ENCODE results near the gene ABCA4. TPM values are rescaled to one million over a fixed set of nuclear protein-coding genes. Genes with fewer than 3 reads are reported as not detected.

Gene ABCA4
- total and polyA plus RNA-seq, 2 donors (not counting 3 experiments of a cell fraction or from before 2014, with no cell fraction given): 2.3 to 4.9 TPM

- intact Hi-C loops (cut with micrococcal nuclease): loop anchor here (1.0 to 2.0 kb wide), 6 partner anchors 12 to 436 kb away; partner anchors contain the start of gene ARHGAP29
- ChIA-PET CTCF (interaction anchor here (0.7 to 32.6 kb wide), 21 partner anchors 13 to 454 kb away, joined by 3 to 1439 read pairs (median 5); no protein-coding TSS in a partner anchor), POLR2A (interaction anchor here (1.0 to 1.4 kb wide), 2 partner anchors 309 to 310 kb away, joined by 3 to 4 read pairs; no protein-coding TSS in a partner anchor)
These were observed 94.1 kb downstream of the ABCA4 start for GRCh38 chr1:94026619-94027380.

More at GRCh38 chr1:94026619-94027380, 94.1 kb downstream of the ABCA4 start:
- no peak for DNase-seq (ENCODE audit: low read depth, low spot score)
- no peak for FAIRE-seq
- Histone ChIP-seq H3K27ac (ENCODE audit: insufficient read depth, low read depth, low read length) (no peak overlapping the region), H2AFZ (ENCODE audit: low read depth, low read length) (no peak overlapping the region), H3K4me2 (ENCODE audit: insufficient read depth, low read length) (no peak overlapping the region), H4K20me1 (replicated peaks; ENCODE audit: control insufficient read depth, extremely low read depth, insufficient read depth, low read length) (no peaks in the 10 kb centered on the region), H3K36me3 (ENCODE audit: control insufficient read depth in 2 of 2, extremely low read depth in 1 of 2, insufficient read depth in 2 of 2, low read length in 2 of 2) (no peaks in the 10 kb centered on the region), H3K4me3 (replicated peaks in 1 of 3; ENCODE audit: insufficient read depth in 1 of 3, low read depth in 1 of 3, low read length in 3 of 3) (no peak overlapping the region), H3K9ac (replicated peaks; ENCODE audit: extremely low read depth, insufficient read depth, low read length) (no peak overlapping the region), H3K4me1 (ENCODE audit: control insufficient read depth, extremely low read depth, insufficient read depth, low read length) (peaks cover 14% of the 10 kb centered on the region), H3K79me2 (ENCODE audit: control insufficient read depth, insufficient read depth, low read length) (no peaks in the 10 kb centered on the region), H3K27me3 (ENCODE audit: control insufficient read depth in 2 of 2, insufficient read depth in 2 of 2, low read length in 2 of 2) (no peaks in the 10 kb centered on the region), H3K9me3 (replicated peaks; ENCODE audit: control insufficient read depth, insufficient read depth, low read length) (no peaks in the 10 kb centered on the region), H3K9me1 (replicated peaks; ENCODE audit: control insufficient read depth, extremely low read depth, insufficient read depth, low read length) (no peaks in the 10 kb centered on the region)
- dilution Hi-C loops (cut with MboI; ENCODE audit: extremely low pct_ligation_motif_present, low sequenced_read_pairs): no loop called here
- TF ChIP-seq MYC (IDR thresholded peaks at IDR 0.05; ENCODE audit: low read depth, low read length): no peak
- TF ChIP-seq POLR2A (IDR thresholded peaks at IDR 0.05; ENCODE audit: low read depth, low read length): no peak
- TF ChIP-seq POLR2AphosphoS5 (IDR thresholded peaks at IDR 0.05; ENCODE audit: insufficient read depth, low read depth, low read length): no peak
- no peak for TF ChIP-seq EZH2 (IDR thresholded peaks at IDR 0.05; ENCODE audit: borderline replicate concordance, low read depth, low read length, severe bottlenecking)
- no peak for TF ChIP-seq FOS (IDR thresholded peaks at IDR 0.05; ENCODE audit: borderline replicate concordance, insufficient read depth, low read length)
- no peak for TF ChIP-seq GATA2 (IDR thresholded peaks at IDR 0.05; ENCODE audit: insufficient read depth, insufficient read length, low read depth, low read length)
- TF ChIP-seq MAX (IDR thresholded peaks at IDR 0.05; ENCODE audit: insufficient read depth, insufficient read length): no peak
- no peak for TF ChIP-seq JUN (IDR thresholded peaks at IDR 0.05; ENCODE audit: borderline replicate concordance, insufficient read depth, insufficient read length, low read depth)
- no peak for TF ChIP-seq CTCF (IDR thresholded peaks at IDR 0.05; ENCODE audit: extremely low read depth in 1 of 2, insufficient read depth in 1 of 2, low read depth in 1 of 2, low read length in 2 of 2)
- BruUV-seq (replicated peaks): no TSS peak

All from endothelial cell of umbilical vein (primary cell).